ENCODE results near the gene PRKN.

DNA sequence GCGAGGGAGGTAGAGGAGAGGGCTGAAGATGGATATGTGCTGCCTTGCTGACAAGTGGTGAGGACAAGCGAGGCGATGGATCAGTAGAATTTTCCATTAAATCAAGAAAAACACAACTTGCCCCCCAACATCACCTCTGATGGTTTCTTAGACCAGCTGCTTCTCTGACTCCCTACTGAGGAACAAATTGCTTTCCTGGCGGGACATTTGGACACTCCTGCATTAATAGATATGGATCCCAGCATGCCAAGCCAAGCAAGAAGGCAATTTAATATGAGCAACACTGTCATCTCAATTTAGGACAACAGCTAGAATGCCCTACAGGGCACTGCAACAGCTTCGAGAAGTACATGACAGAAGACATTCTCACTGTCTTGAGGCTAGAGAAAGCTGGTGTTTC lies 1205.3 kb downstream of the PRKN start:
- TF ChIP-seq EP300 (IDR thresholded peaks at IDR 0.05) = no peak
- TF ChIP-seq, protein P1, sequence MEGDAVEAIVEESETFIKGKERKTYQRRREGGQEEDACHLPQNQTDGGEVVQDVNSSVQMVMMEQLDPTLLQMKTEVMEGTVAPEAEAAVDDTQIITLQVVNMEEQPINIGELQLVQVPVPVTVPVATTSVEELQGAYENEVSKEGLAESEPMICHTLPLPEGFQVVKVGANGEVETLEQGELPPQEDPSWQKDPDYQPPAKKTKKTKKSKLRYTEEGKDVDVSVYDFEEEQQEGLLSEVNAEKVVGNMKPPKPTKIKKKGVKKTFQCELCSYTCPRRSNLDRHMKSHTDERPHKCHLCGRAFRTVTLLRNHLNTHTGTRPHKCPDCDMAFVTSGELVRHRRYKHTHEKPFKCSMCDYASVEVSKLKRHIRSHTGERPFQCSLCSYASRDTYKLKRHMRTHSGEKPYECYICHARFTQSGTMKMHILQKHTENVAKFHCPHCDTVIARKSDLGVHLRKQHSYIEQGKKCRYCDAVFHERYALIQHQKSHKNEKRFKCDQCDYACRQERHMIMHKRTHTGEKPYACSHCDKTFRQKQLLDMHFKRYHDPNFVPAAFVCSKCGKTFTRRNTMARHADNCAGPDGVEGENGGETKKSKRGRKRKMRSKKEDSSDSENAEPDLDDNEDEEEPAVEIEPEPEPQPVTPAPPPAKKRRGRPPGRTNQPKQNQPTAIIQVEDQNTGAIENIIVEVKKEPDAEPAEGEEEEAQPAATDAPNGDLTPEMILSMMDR (IDR thresholded peaks at IDR 0.05) = no peak

All from tibial nerve (tissue), 4 donors.